H54 (cell line): ENCODE results near the gene ATXN7L3.

Source experiments
- DNase-seq: peaks from one replicate; pipeline ENCODE4 v3.0.0; 2011; ENCODE audit warnings: low spot score, mixed read lengths; ENCODE audit not compliant: insufficient read length
- FAIRE-seq: peaks from 3 replicates; lab custom pipeline; 2011; peaks lifted over from hg19 to GRCh38; lab: Jason Lieb, UNC
- POLR2A ChIP-seq: IDR thresholded peaks from 2 replicates; pipeline ENCODE4 v1.6.1; 2011; ENCODE audit warnings: low read depth, mild to moderate bottlenecking, low read length

The ATXN7L3 gene

DNA sequence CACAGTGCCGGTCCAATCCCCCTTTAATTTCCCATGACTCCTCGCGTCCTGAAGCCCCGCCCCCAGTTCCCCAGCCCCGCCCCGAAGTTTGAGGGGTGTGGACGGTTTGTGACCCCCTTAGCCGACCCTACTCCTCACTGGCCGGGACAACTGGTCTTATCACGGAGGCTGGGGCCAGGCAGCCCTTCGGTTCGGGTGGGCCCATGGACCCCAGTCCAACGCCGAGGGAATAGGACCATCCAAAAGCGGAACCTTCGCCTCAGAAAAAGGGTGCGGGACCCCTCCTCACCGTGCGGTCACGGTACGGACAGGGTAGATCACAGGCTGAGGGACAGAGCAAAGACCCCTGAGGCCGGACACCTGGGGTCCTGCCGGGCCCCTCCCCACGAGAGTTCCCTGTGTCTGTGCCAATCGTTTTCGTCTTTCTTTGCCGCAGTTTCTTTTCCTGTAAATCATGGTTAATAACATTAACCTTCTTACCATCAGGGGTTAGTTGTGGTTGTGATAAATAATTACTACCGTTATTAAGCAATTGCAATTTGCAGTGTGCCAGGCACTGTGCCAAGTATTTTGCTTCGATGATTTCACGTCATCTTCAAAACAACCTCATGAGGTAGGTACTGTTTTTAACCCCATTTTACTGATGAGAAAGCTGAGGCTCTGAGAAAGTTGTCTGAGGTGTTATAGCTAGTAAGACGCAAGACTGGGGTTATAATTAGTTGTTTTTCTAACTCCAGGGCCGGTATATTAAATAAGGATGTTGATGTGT is 12.4 kb downstream of the ATXN7L3 start:
- peak; percentile 54 for TF ChIP-seq POLR2A
- DNase-seq (no peak), FAIRE-seq (no peak)

DNA sequence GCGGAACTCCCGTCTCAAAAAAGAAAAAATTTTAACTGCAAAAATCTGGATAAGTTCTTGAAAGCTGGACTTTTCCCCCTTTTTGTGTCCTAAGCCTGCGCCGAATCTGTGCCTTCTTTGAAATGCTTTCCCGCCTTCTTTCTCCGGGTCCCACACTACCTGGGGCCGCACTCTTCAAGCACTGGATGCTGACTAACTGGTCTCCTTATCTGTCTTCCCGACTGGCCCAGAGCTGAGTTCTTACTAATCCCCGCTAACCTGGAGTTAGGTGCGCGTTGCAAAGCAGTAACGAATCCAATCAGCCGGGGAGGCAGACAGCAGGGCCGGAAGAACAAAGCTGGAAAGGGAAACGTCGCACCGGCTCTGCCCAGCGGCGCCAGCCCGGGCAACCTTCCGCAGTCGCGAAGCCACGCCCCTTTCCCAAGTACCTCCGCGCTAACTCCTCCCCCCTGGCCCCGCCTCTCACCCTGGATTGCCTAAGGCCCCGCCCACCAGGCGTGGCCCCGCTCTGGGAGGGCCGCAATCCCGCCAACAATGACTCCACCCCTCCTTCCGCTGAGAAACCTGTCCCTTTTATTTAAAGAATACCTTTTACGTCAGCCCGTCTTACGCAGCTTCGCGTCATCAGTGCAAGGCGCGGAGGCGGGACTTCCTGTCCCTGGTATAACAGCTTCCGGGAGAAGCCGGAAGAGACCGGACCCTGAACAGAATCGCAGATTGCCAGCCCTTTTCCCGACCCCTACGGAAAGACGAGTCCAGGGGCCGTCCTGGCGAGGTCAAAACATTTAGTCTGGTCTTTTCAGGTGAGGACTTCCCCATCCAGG is 13.2 kb downstream of the ATXN7L3 start, which contains the start of gene TMUB2:
Gene TMUB2 (plus strand): TSS at position 666 of the 824 bp plus-strand sequence. CDS start 737 bp downstream, outside the sequence.
- TF ChIP-seq POLR2A, result peak; percentile 96
- peak; percentile 36 for FAIRE-seq
- peak; percentile 98 for DNase-seq

DNA sequence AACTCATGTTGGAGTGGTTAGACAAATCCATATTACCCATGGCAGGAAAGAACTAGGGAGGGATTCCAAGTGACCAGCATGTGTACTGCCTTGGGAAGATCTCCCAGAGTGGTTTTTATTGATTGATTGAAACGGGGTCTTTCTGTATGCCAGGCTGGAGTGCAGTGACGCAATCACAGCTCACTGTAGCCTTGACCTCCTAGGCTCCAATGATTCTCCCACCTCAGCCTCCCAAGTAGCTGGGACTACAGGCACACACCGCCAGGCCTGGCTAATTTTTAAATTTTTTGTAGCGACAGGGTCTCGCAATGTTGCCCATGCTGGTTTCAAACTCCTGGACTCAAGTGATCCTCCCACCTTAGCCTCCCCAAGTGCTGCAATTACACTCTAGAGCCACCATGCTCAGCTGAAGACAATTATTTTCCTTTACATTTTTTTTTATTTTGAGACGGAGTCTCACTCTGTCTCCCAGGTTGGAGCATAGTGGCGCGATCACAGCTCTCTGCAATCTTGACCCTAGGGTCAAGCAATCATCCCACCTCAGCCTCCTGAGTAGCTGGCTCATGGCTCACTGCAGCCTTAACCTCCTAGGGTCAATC is 15.4 kb downstream of the ATXN7L3 start:
- no peak for DNase-seq
- no peak for FAIRE-seq
- no peak for TF ChIP-seq POLR2A

GRCh38 chr17:44183024-44183423 is 16.7 kb downstream of the ATXN7L3 start:
- no peak for TF ChIP-seq POLR2A
- no peak for DNase-seq
- no peak for FAIRE-seq

DNA sequence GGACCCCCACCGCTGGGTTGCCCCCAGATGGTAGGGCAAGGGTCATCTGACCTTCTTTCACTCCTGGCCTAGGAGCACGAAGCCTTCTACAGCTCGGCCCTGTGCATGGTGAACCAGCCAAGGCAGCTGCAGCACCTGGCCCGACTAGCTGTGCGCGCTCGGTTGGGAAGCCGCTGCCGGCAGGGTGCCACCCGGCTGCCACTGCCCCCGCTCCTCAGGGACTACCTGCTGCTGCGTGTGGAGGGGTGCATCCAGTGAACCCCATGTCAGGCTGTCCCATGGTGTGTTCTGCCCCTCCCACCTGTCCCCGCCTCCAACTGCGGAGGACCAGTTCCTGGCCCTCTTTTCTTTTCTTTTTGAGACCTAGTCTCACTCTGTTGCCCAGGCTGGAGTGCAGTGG is 21.6 kb downstream of the ATXN7L3 start:
- DNase-seq (no peak), FAIRE-seq (no peak)
- TF ChIP-seq POLR2A, result no peak

DNA sequence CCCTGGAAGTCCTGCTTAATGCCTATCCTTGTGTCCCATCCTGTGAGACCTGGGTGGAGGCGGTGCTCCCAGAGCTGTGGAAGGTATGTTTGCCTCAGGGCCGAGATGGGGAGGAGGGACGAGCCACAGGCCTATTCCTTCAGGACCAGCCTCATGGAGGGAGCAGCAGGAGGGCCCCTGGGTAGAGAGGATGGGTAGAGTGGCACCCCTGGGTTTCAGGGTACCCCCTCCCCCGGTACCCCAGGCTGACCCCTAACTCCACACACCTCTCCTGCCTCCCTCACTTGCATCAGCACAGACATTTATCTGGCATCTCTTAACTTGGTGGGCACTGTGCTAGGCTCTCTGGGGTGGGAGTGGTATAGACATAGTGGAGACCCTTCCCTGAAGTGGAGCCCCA is 22.0 kb downstream of the ATXN7L3 start:
- no peak for TF ChIP-seq POLR2A
- DNase-seq (no peak), FAIRE-seq (no peak)

GRCh38 chr17:44176671-44177501 is 22.8 kb downstream of the ATXN7L3 start:
- no peak for TF ChIP-seq POLR2A
- FAIRE-seq, result no peak
- DNase-seq, result no peak

- DNase-seq, result peak; percentile 55
- FAIRE-seq, result no peak
- no peak for TF ChIP-seq POLR2A
Measured at GRCh38 chr17:44176257-44176656, 23.4 kb downstream of the ATXN7L3 start.

DNA sequence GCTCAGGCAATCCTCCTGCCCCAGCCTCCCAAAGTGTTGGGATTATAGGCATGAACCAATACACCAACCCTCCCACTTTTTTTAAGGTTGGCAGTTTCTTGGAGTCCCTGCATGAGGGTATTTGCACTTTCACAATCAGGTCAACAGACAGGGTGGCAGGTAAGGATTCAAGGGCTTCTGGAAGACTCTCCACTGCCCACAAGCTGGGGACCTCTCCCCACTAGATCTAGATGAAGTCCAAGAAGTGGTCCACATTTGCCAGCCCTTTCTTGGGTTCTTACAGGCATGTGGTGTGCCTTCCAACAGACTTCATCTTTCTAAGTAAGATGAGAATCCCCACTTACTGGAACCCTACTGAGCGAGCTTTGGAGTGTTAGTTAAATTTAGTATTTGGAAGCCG is 25.3 kb downstream of the ATXN7L3 start:
- no peak for TF ChIP-seq POLR2A
- DNase-seq (no peak), FAIRE-seq (no peak)

GRCh38 chr17:44171931-44172455 is 27.7 kb downstream of the ATXN7L3 start:
- DNase-seq (no peak), FAIRE-seq (no peak)
- TF ChIP-seq POLR2A, result no peak

- TF ChIP-seq POLR2A, result 0 out of 2 replicates have a peak, but pooled peaks have one; percentile 22
- FAIRE-seq (no peak), DNase-seq (no peak)
Measured at GRCh38 chr17:44170499-44171201, 29.0 kb downstream of the ATXN7L3 start, which contains the start of gene ASB16. Gene ASB16 (plus strand): TSS chr17:44170704. CDS start chr17:44170790, 86 bp downstream.

- no peak for TF ChIP-seq POLR2A
- no peak for FAIRE-seq
- DNase-seq, result no peak
Measured at GRCh38 chr17:44170135-44170498, 29.6 kb downstream of the ATXN7L3 start.
